Activated CD4-positive, alpha-beta T cell treated with anti-CD3 and anti-CD28 coated beads, Interleukin-2, Interleukin-6, amounts not matched to agents 100 ng/mL and 50 ng/mL, durations not matched to agents 16 hours and 8 hours (primary cell): ENCODE results near the gene KCTD7.
A peak's percentile ranks its signal among the peaks of the same experiment; 100 is the strongest.
"Not testable (repeated sequence)": the region's sequence is repeated elsewhere in the genome, so short reads cannot be mapped to it uniquely, and the experiment has no call there.

Experiments used
- DNase-seq: peaks from one replicate; pipeline ENCODE4 v3.0.0-alpha.2; 2020

KCTD7 gene

GRCh38 chr7:66654275-66655112 lies 25.8 kb downstream of the KCTD7 start:
- peak; percentile 98 for DNase-seq

GRCh38 chr7:66655113-66655806 lies 26.6 kb downstream of the KCTD7 start:
- DNase-seq: not testable (repeated sequence)

GRCh38 chr7:66655826-66656485 lies 27.3 kb downstream of the KCTD7 start:
- DNase-seq: peak; percentile 17

GRCh38 chr7:66657798-66658197 lies 29.1 kb downstream of the KCTD7 start:
- DNase-seq: no peak

GRCh38 chr7:66662646-66663264 lies 34.1 kb downstream of the KCTD7 start:
- no peak for DNase-seq

- DNase-seq: no peak
These were observed 36.1 kb downstream of the KCTD7 start for GRCh38 chr7:66664590-66665293.

GRCh38 chr7:66666313-66666952 lies 37.8 kb downstream of the KCTD7 start:
- no peak for DNase-seq

- no peak for DNase-seq
These were observed 38.5 kb downstream of the KCTD7 start for GRCh38 chr7:66667023-66667728.

GRCh38 chr7:66668112-66668511 lies 39.4 kb downstream of the KCTD7 start:
- DNase-seq: no peak

- DNase-seq: no peak
These were observed 40.0 kb downstream of the KCTD7 start for GRCh38 chr7:66668677-66669076.

- no peak for DNase-seq
These were observed 40.4 kb downstream of the KCTD7 start for GRCh38 chr7:66669088-66669487.

- DNase-seq: no peak
These were observed 40.8 kb downstream of the KCTD7 start for GRCh38 chr7:66669496-66669895.

- no peak for DNase-seq
These were observed 42.4 kb downstream of the KCTD7 start for GRCh38 chr7:66671034-66671433.

GRCh38 chr7:66671486-66671885 lies 42.8 kb downstream of the KCTD7 start:
- DNase-seq: not testable (repeated sequence)

GRCh38 chr7:66672432-66673123 lies 43.9 kb downstream of the KCTD7 start:
- not testable (repeated sequence) for DNase-seq

GRCh38 chr7:66673124-66673640 lies 44.5 kb downstream of the KCTD7 start:
- peak; percentile 46 for DNase-seq

- no peak for DNase-seq
These were observed 51.1 kb downstream of the KCTD7 start for GRCh38 chr7:66679633-66680244.

GRCh38 chr7:66681491-66682349 lies 53.0 kb downstream of the KCTD7 start:
- peak; percentile 97 for DNase-seq
